ENCODE results near the gene STARD3NL.

GRCh38 chr7:38153515-38153914 is 24.5 kb upstream of the STARD3NL start:
- no peak for TF ChIP-seq CTCF (conservative IDR thresholded peaks at IDR 0.05; ENCODE audit: low read length)
- TF ChIP-seq EZH2phosphoT487 (IDR thresholded peaks at IDR 0.05; ENCODE audit: borderline replicate concordance, low read depth, low read length): no peak
